Measurements from ENCODE around the gene BST1.
"Not testable (repeated sequence)": the region's sequence is repeated elsewhere in the genome, so short reads cannot be mapped to it uniquely, and the experiment has no call there.

GRCh38 chr4:15733061-15733460, 30.2 kb downstream of the BST1 start:
- TF ChIP-seq CTCF, EZH2 (IDR thresholded peaks at IDR 0.05): not testable (repeated sequence)

Data from neural progenitor cell (in vitro differentiated cells).